Activated CD4-positive, alpha-beta T cell treated with anti-CD3 and anti-CD28 coated beads, Interleukin-2, Interleukin-4, amounts not matched to agents 100 ng/mL and 50 ng/mL, durations not matched to agents 16 hours and 8 hours (primary cell): Measurements from ENCODE around the gene PIP5K1C.

Experiments
- DNase-seq: peaks from one replicate; pipeline ENCODE4 v3.0.0-alpha.2; 2020; ENCODE audit warnings: low spot score

The PIP5K1C gene

DNA sequence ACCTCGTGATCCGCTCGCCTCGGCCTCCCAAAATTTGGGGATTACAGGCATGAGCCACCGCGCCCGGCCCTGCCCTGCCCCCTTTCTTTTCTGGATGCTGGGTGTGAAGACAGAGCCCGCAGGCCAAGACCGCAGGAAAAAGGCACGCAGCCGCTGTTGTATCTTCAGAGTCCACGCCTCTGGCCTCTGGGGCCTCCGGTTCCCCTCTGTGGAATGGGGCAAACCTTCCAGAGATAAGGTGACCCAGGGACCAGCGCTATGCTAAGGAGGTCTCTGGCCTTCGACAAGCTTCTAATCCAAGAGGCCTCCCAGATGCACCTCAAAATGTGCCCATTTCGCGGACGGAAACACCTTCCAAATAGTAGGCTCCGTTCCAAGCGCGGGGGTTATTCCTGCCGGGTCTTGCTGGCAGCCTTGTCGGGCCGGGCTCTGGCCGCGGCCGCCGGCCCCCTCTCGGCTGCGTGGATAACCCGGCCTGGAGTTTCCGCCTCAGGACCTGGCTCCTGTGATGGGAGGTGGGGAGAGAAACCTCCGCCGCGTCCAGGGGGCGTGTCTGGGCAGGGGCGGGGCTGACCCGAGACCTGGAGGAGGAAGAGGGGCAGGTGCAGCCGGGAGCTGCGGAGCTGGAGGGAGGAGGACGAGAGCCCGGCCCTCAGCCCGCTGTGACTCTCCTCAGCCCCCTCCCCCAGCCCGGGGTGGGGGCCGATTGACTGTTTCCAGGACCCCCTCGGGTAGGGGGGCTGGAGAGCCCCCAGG, 21.0 kb upstream of the PIP5K1C start:
- DNase-seq: peak; percentile 76

DNA sequence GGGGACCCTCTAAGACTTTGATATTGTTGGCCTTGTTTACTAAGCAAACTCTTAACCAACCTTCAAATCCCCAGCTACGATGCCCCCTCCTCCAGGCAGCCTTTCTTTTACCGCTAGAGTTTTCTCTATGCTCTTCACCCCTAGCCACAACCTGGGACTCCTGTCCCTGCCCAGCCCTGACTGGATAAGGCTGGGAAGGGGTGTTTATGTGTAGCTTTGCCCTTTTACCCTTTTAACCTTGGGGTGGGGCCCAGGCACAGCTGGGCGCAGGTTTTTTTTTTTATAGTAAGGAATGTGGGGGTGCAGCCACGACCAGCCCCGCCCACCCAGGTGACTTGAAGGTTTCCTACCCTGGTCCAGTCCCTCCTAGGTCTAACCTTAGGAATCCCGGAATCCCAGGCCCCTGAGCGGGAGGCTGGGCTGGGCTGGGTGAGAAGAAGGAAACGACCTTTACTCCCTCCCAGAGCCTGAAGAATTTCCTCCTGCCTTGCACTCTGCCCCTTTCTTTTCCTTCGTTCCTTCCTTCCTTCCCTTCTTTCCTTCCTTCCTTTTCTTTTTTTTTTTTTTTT, 20.2 kb upstream of the PIP5K1C start:
- DNase-seq: no peak

DNA sequence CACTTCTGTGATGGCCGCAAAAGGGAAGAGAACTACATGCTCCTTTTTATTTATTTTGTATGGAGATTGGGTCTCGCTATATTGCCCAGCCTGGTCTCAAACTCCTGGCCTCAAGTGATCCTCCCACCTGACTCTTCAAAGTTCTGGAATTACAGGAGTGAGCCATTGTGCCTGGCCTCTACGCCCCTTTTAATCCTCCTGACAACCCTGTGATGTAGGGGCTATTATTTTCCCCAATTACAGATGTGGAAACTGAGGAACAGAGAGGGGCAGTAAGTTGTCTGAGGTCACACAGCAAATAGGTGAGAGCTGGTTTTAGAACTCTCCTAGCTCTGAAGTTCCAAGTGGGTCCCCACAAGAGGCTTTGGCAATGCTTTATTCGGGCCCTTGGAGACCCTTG, 19.6 kb upstream of the PIP5K1C start:
- no peak for DNase-seq

DNA sequence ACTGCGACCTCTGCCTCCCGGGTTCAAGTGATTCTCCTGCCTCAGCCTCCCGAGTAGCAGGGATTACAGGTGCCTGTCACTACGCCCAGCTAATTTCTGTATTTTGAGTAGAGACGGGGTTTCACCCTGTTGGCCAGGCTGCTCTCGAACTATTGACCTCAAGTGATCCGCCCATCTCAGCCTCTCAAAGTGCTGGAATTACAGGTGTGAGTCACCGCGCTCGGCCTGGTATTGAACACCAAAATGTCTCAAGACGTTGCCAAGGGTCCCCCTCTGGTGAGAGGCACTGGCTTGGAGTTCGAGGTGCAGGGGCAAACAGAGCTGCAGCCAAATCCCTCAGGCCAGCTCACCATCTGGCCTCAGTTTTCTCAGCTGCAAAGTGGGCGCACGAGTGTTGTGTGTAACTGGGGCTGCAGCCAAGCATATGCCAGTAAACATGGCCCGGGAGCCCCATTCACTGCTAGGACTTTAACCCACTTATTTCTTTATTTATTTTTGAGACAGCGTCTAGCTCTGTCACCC, 15.9 kb upstream of the PIP5K1C start:
- DNase-seq: no peak

DNA sequence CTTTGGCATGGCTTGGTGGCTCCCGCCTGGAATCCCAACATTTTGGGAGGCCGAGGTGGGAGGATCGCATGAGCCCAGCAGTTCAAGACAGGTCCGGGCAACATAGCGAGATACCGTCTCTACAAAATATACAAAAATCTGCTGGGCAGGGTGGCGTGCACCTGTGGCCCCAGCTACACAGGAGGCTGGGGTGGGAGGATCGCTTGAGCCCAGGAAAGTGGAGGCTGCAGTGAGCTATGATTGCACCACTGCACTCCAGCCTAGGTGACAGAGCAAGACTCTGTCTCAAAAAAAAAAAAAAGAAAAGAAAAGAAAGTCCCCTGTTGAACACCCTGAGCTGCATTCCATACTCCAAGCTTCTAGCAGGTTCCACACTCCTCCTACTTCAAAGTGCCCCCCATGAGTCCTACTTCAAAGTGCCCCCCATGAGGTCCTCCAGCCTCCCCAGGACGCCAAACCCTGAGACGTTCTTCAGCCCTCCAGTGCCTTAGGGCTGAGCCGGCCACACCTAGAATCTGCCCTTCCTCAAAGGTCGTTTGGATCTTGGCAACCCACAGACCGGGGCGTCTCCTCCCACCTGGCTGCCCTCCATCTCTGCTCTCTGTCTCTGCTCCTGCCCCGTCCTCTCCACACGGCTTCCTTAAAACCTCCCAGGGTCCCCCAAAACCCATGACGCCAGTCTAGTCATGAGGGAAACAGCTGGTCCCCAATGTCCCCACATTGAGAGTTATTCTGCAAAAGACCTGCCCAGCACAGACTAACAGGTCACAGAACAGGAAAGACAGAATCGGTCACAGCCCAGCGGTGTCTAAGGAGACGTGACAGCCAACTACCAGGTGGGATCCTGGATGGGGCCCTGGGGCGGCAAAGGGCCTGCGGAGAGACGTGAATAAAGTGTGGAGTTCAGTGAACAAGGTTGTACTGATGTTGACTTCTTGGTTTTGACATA, 12.7 kb upstream of the PIP5K1C start:
- DNase-seq: no peak

DNA sequence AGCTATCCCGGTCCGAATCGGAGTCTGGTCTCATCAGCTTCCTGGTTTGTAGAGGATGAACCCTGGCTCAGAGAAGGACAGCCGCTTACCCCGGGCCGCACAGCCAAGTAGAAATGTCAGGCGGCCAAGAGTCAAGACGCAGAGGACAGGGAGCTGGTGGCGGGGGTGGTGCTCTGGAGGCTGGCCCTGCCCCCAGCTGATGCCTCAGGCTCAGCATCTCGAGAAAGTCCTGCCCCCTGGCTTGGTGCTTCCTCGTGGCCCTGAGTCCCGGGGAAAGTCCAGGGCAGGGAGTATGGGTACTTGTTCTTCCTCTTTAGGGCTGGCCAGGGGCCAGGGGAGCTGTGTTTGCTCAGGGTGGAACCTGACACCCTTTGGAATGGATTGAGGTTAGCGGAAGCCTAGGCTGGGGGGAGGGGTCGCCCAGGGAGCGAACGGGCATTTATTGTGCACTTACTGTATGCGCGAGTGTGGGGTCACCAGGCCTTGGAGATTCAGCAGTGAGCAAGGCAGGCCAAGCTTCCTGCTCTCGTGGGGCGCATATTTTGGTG, 10.1 kb upstream of the PIP5K1C start:
- no peak for DNase-seq

DNA sequence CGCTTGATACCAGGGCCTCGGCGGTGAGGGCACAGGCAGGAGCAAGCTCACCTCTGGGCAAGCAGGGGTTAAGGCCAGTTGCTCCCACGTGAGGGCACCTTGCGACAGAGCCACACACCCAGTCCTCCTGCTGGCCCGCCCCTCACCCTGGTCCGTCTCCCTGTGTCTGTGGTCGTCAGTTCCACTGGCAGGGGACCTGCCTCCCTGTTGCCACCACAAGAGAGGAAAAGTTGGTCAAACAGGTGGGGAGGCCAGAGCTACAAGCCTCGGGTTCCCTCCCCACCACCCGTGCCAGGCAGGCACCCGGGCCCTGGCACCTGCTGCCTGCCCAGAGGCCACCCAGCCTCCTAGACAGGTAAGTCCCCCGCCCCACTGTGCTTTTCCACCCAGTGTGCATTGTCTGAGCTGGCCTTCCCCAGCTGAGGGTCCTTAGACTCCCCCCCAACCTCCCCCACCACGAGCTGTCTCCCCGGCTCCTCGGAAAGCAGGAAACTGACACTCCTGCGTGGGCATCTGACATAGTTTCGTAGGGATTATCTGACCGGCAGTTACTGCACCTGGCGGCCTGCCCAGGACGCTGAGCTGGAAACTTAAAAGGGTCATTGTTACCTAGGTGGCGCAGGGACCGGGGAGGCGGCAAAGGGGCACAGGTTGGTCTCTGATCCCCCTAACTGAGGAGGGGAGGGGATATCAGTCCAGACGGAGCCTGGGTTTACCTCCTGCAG, 8.1 kb upstream of the PIP5K1C start, which contains the start of gene TJP3:
TSS of gene TJP3 (plus strand) at position 178 of the 725 bp plus-strand sequence. CDS start 20,049 bp downstream, outside the sequence.
- DNase-seq: no peak

DNA sequence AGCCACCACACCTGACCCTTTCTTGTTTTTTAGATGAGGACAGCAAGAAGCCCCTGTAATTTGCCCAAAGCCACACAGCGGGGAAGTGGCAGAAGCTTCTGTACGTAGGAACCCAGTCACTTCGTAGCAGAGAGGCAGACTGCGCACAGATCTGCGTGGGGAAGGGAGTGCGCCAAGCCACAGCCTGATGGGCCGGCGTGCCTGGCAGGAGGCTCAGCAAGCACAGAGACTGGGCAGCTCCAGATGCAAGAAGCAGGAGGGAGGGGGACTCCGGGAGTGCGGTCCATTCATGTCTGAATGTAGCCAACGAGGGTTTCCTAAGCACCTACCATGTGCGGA, 7.6 kb upstream of the PIP5K1C start:
- no peak for DNase-seq

DNA sequence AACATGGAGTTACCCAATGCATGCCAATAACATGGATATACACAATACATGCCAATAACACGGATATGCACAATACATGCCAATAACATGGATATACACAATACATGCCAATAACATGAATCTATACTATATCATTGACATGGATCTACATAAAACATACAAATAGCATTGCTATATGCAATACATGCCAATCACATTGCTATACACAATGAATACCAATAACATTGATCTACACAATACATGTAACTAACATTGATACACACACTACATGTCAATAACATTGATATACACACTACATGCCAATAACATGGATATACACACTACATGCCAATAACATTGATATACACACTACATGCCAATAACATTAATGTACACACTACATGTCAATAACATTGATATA, 932 bp upstream of the PIP5K1C start:
- no peak for DNase-seq

DNA sequence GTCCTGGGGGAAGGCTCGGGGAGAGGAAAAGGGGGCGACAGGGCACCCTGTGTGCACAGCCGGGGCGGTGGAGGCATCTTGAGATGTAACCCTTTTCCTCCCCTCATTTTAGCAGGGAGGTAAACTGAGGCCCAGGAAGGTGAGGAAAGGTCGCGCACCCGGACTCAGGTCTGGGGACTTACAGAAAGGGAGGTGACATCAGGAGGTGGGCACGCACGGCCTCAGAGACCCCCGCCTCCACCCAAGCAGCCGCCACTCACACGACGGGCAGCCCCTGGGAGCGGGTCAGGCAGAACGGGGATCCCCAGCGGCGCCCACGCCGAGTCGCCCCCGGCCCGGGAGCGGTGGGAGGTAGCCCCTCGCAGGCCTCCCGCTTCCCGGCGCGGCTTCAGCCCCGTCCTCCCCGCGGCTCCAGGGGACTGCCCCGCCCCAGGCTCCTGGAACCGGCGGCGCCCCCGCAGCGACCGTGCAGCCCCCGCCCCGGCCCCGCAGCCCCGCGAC, 477 bp downstream of the PIP5K1C start:
- DNase-seq: no peak

DNA sequence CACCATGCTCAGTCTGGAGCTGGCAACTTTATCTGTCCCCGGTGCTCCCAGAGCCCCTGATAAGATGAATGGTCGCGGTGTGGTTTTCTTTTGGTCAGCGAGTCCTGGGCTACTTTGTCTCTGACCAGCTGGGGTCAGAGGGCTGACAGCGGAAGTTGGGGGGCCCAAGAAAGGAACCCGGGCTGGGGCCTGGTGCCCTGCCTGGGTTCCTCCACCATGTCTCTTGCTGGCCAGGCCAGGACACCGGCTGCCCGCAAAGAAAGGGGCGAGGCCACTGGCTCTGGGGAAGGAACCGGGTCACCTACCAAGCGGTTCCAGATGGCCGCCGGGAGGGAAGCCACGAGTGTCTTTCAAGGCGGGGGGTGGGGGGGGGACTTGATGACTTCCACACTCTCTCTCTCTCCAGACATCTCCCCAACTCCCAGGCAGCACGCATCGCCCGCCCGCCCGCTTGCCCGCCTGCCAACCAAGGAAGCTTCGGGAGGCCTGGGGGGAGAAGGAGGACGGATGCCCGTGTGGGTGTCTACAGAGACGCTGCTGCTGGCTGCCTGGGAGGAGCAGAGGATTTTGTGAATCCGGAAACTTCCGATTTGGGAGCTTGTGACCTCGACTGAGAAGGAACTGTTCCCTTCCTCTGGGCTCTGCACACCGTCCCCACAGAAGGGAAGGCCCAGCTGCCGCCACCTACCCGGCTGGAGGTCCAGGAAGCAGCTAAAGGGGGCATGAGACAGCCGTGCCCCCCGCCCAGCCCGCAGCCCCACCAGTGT, 1.1 kb downstream of the PIP5K1C start:
- no peak for DNase-seq

DNA sequence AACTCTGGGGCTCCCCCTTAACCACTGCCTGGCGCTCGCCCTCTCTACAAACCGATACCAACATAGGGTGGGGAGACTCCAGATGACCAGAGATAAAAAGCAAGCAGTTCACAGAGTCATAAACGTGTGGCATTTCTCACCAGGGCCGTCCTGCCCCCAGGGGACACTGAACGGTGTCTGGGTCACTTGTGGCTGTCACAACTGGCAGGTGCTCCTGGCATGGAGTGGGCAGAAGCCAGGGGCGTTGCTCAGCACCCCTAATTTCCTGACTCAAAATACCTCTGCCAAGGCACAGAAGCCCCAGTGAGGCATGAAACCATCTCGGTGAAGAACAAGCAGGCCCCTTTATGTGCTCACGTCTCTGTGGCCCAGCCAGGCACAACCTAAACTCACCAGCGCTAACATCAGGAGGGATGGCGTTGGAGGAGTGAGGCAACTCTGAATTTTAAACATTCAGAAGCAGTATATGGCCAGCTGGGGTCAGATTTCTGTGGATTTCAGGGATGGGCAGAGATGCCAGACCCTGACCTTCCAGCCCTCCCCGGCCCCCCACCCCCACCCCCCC, 1.8 kb downstream of the PIP5K1C start:
- no peak for DNase-seq

DNA sequence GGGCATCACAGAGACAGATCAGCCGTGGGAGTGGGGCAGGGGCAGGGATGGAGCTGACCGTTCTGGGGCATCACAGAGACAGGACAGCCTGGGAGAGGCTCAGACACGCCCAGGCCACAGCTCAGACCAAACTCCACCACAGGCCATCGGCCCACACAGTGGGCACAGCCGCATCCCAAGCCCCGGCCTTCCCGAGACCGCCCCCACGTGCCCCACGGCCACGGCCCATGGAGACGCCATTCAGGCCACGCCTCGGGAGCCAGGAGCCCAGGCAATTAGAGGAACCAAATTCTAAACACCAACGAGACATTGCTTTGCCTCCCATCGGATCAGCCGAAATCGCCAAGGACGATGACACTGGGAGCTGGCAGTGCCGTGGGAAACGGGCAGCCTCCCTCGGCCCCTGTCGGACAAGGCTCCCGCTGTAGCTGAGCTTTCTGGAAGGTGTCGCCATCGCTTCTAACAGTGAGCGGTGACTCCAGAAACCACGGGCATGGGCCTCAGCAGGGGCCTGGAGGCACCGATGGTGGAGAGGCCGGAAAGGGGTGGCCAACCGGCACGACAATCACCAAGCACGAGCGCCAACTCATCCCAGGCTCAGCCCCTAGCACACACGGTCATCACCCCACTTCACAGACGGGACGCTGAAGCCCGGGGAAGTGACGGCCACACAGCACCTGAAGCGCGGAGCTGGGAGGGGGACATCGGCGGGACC, 2.4 kb downstream of the PIP5K1C start:
- DNase-seq: no peak

DNA sequence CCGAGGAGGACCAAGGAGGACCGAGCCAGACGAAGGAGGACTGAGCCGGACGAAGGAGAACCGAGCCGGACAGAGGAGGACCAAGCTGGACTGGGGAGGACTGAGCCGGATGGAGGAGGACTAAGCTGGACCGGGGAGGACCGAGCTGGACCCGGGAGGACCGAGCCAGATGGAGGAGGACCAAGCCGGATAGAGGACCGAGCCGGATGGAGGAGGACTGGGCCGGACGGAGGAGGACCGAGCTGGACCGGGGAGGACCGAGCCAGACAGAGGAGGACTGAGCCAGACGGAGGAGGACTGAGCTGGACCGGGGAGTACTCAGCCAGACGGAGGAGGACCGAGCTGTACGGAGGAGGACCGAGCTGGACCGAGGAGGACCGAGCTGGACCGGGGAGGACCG, 3.2 kb downstream of the PIP5K1C start:
- no peak for DNase-seq

DNA sequence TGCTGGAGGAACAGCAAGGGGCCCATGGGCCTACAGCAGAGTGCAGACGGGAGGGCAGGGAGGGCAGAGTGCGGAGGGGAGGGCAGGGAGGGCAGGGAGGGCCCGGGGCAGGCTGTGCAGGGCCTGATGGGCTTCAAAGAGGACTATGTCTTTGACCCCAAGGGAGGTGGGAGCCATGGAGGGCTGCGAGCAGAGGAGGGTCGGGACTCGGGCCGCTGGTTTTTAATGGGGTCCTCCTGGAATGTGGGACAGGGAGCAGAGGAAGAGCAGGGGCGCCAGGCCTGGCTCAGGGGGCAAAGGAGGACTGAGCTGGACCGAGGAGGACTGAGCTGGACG, 3.6 kb downstream of the PIP5K1C start:
- no peak for DNase-seq

DNA sequence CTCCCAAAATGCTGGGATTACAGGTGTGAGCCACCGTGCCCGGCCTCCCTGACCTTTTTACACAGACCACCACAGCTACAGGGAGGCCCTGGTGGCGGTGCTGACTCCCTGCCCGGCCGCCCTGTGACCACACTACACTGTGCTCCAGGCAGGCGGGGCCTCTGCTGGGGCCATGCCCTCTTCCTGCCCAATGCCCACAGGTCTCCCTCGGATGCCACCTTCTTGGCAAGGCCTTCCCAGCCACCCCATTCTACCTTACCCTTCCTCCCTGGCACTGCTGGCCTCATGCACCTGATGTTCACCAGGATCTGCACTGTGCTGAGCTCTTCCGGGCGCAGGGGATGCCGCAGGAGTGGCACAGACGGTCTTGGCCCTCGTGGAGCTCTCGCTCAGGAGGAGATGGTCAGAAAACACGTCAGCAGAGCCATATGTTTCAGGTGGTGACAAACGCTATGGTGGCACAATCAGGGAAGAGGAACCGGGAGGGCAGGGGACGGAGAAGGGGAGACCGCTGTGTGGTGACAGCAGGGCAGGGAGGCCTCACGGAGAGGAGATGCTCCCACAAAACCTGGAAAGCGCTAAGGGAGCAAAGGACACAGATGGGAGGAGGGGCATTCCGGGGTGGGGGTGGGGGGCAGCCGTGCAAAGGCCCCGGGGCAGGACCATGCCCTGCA, 4.1 kb downstream of the PIP5K1C start:
- no peak for DNase-seq

DNA sequence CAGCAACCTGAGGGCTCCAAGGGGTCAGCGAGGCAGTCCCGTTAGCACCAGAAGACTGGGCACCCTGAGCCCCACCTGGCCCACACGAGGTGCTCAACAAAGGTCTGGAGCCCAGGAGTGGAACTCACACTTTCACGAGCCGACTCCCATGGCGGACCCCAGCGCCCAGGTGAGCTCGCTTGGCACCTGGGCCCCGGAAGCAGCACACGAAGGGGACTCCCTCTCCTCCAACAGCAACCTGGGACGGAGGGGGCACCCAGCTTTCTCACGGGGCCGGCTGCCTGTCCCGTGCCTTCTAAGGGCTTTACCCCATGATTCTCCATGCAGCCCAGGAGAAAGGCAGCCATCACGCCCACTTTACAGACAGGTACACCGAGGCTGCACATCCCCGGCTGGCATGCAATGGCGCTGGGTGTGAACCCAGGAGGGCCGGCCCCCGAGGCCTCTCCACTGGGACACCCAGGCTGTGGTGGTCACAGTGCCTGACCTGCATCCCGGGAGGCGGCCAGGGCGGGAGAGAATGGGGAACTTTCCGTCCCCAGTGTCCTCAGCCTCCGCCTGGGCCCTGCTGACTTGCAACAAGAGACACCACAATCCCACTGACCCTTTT, 5.0 kb downstream of the PIP5K1C start:
- DNase-seq: no peak

DNA sequence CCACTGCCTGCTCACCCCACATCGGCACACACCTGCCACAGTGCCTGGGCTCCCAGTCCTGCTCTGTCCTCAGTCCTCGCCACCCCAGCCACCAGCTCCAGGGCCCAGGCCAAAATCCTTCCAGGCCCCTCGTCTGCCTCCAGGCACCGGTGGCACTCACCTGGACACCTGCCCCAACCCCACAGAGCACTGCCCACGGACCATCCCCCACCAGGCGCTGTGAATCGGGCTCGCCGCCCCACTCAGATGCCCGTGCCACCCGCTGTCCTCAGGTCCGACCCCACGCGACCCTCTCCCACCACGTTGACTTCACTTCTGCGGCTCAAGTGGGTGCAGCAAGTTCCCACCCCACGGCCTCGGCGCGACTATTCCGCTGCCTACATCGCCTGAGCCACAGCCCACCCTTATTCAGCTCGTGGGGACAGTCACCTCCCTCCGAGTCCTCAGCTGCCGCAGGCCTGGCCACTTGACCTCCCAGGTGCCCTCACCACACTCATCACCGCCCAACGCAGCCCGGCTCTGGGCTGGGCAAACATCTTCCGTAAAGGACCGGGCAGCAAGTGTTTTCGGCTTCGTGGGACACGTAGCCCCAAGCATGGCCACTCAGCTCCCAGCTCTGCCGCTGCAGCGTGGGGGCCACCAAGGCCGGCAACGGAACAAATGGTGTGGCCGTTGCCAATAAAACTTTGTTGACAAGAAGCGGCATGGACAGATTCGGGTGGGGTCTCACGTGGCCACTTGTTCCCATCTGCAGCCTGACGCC, 5.7 kb downstream of the PIP5K1C start:
- no peak for DNase-seq
